ENCODE data around the gene NTM. TPM values are rescaled to one million over a fixed set of nuclear protein-coding genes. Genes with fewer than 3 reads are reported as not detected.

Gene NTM
- total RNA-seq, 4 donors from 2014 or later = 0.21 to 3.2 (median 0.84) TPM

DNA sequence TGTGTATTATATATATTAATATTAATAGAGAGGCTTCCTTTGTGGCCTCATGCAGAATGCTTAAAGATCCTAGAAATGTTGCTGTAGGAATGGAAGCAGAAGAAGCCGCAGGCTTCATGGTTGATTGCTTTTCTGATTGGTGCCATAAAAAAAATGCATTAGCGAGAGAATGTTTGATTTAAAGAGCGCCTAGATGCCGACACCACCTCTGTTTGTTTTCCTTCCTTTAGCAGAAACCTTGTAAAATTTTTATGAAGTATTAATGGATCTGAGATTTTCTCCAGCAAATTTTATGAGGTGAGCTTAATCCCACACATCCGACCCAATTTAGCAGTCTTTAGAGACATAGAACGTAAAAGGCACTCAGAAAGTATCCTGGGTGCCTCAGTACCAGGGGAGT is 587.5 kb downstream of the NTM start:
- H3K36me3 ChIP-seq = no peaks in the 10 kb centered on the region
- TF ChIP-seq, protein P1, sequence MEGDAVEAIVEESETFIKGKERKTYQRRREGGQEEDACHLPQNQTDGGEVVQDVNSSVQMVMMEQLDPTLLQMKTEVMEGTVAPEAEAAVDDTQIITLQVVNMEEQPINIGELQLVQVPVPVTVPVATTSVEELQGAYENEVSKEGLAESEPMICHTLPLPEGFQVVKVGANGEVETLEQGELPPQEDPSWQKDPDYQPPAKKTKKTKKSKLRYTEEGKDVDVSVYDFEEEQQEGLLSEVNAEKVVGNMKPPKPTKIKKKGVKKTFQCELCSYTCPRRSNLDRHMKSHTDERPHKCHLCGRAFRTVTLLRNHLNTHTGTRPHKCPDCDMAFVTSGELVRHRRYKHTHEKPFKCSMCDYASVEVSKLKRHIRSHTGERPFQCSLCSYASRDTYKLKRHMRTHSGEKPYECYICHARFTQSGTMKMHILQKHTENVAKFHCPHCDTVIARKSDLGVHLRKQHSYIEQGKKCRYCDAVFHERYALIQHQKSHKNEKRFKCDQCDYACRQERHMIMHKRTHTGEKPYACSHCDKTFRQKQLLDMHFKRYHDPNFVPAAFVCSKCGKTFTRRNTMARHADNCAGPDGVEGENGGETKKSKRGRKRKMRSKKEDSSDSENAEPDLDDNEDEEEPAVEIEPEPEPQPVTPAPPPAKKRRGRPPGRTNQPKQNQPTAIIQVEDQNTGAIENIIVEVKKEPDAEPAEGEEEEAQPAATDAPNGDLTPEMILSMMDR (IDR thresholded peaks at IDR 0.05) = no peak
- TF ChIP-seq POLR2A (IDR thresholded peaks at IDR 0.05) = no peak
- no peak overlapping the region for H3K4me3 ChIP-seq
- intact Hi-C loops (cut with DNase I) = no loop called here
- no peaks in the 10 kb centered on the region for H3K9me3 ChIP-seq
- H3K27ac ChIP-seq = no peak overlapping the region
- DNase-seq = no peak
- H3K27me3 ChIP-seq = no peaks in the 10 kb centered on the region
- 63 to 82% methylated on average over 6 of the region's 6 CpGs for WGBS, 2 donors
- H3K4me1 ChIP-seq = no peaks in the 10 kb centered on the region

DNA sequence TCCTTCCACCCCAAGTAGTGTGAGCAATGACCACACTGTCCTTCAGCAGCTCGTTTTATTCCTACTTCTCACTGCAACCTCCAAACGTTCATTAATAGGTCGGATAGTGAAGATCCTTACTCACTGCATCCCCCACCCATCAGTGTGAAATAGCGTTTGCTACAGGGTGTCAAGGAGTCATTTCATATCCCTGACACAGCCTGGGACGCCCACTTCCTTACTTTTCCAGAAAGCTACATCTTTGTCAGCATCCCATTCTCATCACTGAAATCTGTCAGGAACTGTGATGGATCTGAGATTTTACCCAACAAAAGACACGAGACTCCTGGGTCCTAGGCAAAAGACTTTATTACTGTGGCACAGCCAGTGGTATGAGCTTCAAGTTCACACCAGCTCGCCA is 592.4 kb downstream of the NTM start:
- Histone ChIP-seq H3K4me1 (no peaks in the 10 kb centered on the region), H3K27ac (no peak overlapping the region), H3K9me3 (no peaks in the 10 kb centered on the region), H3K27me3 (no peaks in the 10 kb centered on the region), H3K4me3 (no peak overlapping the region), H3K36me3 (no peaks in the 10 kb centered on the region)
- 55% methylated on average over 7 of the region's 7 CpGs for WGBS, 2 donors
- DNase-seq = no peak
- no peak for TF ChIP-seq POLR2A (IDR thresholded peaks at IDR 0.05)
- TF ChIP-seq, protein P1 (IDR thresholded peaks at IDR 0.05) = no peak
- intact Hi-C loops (cut with DNase I) = no loop called here

DNA sequence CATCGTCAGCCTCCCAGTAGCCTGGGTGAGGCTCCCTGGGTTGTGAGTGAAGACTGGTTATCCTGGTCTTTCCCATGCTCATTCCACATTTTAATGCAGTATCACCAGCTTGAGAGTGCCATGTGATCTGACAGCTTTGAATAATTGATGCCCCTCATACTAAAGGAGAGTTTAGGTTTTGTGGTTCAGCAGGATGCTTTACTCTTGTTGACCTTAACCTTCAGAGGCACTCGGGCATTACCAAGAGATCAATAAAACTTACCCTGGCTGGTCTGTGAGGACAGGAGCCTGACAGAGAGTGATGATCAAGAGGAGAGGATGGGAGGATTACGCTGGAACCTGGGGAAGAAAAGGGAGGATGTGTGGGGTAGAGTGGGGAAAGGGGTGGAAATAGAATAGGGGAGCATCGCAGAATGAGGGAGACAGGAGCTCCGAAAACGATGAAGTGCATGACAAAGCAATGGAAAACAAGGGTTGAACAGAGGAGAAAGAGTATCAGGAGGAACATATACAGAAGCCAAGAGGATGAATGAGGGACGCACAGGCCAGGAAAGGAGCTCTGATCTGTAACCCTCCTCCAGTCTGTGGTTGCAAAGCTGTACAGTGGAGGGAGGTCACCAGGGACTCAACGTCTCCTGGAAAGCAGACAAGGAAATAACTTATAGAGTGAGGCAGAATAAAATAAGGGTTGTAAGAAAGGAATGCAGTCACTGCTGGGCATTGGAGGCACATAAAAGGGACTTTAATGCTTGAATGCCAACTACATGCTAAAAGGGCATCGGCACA is 594.5 kb downstream of the NTM start:
- no peaks in the 10 kb centered on the region for H3K27me3 ChIP-seq
- H3K4me3 ChIP-seq = no peak overlapping the region
- TF ChIP-seq, protein P1 (IDR thresholded peaks at IDR 0.05) = no peak
- no peak for TF ChIP-seq POLR2A (IDR thresholded peaks at IDR 0.05)
- intact Hi-C loops (cut with DNase I) = no loop called here
- 67 to 68% methylated on average over 9 of the region's 9 CpGs for WGBS, 2 donors
- H3K36me3 ChIP-seq = no peaks in the 10 kb centered on the region
- DNase-seq = no peak
- H3K9me3 ChIP-seq = no peaks in the 10 kb centered on the region
- no peak overlapping the region for H3K27ac ChIP-seq
- H3K4me1 ChIP-seq = no peaks in the 10 kb centered on the region

DNA sequence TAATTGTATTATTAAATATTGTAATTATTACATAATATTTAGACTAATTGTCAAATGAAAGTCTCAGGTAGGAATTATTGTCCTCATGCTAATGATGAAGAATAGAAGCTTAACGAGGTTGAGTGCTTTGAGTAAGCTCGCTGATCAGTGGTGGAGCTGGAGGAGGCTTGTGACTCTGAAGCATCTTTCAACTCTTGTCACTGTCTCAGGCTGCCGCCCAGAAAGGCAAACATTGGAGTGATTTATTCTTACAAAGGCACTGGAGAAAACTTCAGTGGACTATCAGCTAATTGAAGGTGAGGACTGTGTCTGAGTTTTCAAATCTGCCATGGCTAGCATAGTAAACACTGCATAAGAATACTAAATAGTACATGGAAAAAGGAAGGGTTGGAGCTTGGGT is 595.1 kb downstream of the NTM start:
- no peaks in the 10 kb centered on the region for H3K9me3 ChIP-seq
- no peaks in the 10 kb centered on the region for H3K27me3 ChIP-seq
- no peak overlapping the region for H3K4me3 ChIP-seq
- WGBS, 2 donors = 54 to 56% methylated on average over 3 of the region's 3 CpGs
- H3K27ac ChIP-seq = no peak overlapping the region
- no peak for DNase-seq
- intact Hi-C loops (cut with DNase I) = no loop called here
- no peaks in the 10 kb centered on the region for H3K36me3 ChIP-seq
- no peak for TF ChIP-seq POLR2A (IDR thresholded peaks at IDR 0.05)
- TF ChIP-seq, protein P1 (IDR thresholded peaks at IDR 0.05) = no peak
- H3K4me1 ChIP-seq = no peaks in the 10 kb centered on the region

DNA sequence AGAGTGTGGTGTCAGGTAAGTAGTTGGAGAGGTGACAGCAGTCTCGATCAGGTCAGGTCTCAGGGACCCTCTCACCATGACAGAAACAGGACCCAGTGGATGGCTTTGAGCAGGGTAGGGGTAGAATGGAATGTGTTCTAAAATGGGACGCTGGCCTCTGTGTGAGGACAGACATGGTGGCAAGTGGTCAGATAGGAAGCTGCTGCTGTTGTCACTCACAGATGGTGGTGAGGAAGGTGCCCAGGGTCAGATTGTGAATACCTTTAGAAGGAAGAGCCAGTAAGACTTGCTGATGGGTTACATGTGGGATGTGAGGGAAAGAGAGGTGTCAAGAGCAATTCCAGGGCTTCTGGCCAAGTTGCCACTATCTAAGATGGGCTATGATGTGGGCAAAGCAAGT is 596.3 kb downstream of the NTM start:
- H3K27me3 ChIP-seq = no peaks in the 10 kb centered on the region
- DNase-seq = no peak
- 55 to 66% methylated on average over 2 of the region's 2 CpGs for WGBS, 2 donors
- no peaks in the 10 kb centered on the region for H3K9me3 ChIP-seq
- H3K36me3 ChIP-seq = no peaks in the 10 kb centered on the region
- H3K4me1 ChIP-seq = no peaks in the 10 kb centered on the region
- TF ChIP-seq POLR2A (IDR thresholded peaks at IDR 0.05) = no peak
- TF ChIP-seq, protein P1 (IDR thresholded peaks at IDR 0.05) = no peak
- intact Hi-C loops (cut with DNase I) = no loop called here
- no peak overlapping the region for H3K27ac ChIP-seq
- no peak overlapping the region for H3K4me3 ChIP-seq

Data from esophagus squamous epithelium (tissue), 5 donors.